Kidney tubule cell (primary cell): ENCODE data around the gene DCC.

ENCODE experiments used
- DNase-seq: peaks from one replicate; pipeline ENCODE4 v3.0.0-alpha.2; 2018; ENCODE audit warnings: low spot score

Gene DCC

DNA sequence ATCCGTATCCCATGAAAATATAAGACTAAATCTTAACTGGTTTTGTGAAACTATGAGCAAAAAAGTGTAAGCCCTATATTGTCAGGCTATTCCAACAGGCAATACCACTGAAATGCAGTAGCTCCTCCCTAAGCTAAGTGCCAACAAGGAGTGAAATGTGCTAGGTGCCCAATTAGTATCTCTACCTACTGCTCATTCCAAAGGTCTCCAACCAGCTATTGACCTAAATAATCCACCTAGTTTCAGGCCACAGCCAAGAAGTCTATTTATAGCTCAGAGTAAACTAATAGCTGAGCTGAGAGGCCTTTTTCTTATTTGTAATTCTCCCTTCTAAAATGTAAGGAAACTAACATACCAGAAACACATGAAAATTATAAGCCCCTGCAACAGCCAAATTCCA, 482.2 kb downstream of the DCC start:
- DNase-seq: no peak

DNA sequence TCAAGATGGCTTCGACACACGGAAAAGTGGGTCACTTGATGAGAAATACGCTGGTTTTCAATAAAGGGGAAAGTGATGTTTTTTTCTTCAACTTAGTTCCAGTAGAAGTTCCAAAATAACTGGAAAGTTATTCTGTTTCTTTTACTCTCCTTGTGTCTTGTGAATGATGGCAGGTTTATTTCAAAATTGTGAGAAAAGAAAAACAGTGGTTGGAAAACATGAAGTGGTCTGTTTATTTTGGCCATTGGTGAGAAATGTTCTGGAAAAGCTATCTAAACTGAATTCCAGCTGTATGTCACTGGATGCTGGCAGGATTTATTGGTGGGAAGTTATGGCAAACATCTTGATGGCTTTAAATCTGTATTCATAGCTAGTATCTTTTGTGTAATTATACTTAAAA, 484.1 kb downstream of the DCC start:
- no peak for DNase-seq

DNA sequence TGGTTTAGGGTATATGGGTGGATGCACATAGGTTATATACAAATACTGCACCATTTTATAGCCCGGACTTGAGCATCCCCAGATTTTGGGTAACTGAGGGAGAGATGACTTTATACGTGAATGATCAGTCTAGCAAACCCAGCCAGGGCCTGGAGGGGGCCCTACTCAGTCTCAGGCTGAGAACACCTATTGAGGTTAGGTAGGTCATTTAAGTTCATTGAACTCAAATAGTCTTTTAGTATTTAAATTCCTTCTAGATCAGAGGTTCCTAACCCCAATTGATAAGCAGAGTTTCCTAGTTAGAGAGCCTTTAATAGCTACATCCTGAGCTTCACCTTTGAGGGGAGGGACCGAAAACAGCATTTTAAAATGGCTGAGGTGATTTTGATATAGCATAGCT, 487.0 kb downstream of the DCC start:
- no peak for DNase-seq

- DNase-seq: no peak
These were observed 489.3 kb downstream of the DCC start for GRCh38 chr18:52829320-52829719.

GRCh38 chr18:52829876-52830405, 489.9 kb downstream of the DCC start:
- no peak for DNase-seq

GRCh38 chr18:52844323-52844722, 504.3 kb downstream of the DCC start:
- DNase-seq: no peak

DNA sequence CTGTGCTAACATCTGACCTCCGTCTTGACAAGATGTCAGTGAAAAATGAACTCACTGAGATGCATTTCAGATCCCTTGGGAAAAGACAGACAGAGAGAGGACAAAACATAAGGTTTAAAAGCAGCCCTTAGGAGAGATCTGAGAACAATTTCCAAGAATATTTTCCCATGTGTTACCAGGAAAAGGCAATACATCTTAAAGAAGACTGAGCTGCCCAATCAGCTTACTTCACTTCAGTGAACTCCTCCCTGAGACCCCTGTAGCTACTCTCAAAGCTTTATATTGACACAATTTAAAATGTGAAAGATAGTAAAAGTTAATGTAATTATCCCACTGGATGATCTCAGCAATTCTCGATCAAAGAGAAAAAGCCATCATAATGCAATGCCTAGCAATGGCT, 505.0 kb downstream of the DCC start:
- DNase-seq: no peak

- DNase-seq: no peak
These were observed 510.1 kb downstream of the DCC start for GRCh38 chr18:52850031-52850560.

DNA sequence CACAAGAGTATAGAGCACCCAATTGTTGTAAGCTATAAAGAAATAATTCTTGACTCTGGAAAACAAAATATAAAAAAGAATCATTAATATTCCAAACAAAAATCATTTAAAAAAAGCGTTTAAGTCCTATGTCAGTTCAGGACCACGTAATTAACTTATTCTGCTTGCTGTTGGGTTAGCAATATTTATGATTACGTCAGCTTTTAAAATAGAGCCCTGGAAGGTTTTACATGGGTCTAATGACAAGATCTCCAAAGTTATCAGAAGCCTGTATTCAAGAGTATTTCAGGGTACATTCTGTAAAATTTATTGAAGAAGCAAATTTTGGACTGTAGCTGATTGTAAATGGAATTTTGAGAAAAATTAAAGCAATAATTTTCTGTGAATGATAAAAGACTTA, 521.6 kb downstream of the DCC start:
- DNase-seq: no peak

DNA sequence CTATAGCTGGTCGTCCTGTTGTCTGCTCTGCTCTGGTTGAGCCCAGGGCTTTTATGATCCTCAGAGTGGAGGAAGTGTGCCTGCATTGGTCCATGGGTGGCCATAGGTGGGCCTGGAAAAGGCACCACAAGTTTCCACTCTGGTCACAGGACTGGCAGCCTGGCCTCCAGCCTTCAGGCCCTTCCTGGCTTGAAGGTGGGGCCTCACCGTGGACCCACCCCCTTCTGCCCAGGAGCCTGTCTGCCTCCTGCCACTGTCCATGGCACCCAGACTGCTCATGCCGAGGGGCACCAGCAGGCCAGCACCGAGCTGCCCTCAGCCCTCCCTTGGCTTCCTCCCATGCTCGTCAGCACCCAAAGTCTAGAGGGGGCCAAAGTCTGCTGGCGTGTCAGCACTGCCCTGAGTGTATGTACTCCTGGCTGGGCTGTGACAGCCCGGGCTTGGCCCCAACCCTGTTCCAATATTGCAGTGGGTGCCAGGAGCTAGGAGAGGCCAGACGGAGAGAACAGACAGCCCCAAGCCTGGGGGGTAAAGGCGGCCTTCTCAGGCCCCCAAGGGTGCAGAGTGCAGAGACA, 529.4 kb downstream of the DCC start:
- no peak for DNase-seq

DNA sequence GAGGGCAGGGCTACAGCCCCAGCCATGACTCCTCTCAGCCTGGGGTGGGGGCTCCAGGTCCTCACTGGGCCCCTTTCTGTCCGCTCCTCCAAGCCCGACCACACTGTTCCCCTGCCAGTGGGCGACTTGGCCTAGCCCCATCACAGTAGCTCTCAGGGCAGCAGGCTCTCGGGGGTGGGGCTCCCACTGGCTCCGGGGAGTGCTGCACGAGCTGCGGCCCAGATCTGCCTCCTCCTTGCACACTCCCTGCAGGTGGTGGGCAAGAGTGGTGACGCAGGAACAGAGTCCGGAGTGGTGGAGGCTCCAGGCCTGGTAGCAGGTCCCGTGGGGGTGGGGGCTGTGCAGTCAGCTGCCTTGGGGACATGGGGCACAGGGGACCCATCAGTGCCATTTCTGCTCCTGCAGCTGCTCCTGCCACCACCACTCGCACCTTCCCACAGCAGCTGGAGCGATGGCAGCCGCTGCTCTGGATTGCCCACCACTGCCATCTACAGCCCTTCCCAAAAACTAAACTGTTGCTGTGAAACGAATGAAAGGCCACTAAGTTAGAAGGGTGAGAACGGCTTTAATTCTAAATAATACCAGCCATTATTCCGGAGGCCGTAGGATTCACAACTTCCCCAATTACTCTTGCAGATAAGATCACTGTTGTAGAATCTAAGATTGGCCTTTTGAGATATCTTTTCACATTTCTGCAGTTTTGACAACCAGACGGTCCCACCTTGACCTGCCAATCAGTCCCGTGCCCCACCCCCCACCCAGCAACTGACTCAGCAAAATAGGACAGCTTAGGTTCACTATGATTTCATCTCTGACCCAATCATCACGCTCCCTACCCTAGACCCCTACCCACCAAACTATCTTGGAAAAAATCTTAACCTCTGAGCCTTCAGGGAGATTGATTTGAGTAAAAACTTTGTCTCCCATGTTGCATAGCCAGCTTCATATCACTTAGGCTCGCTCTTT, 530.2 kb downstream of the DCC start:
- no peak for DNase-seq

GRCh38 chr18:52874774-52875173, 534.8 kb downstream of the DCC start:
- DNase-seq: no peak

GRCh38 chr18:52875725-52876124, 535.7 kb downstream of the DCC start:
- DNase-seq: no peak

GRCh38 chr18:52888014-52888413, 548.0 kb downstream of the DCC start:
- no peak for DNase-seq

GRCh38 chr18:52894801-52895200, 554.8 kb downstream of the DCC start:
- no peak for DNase-seq

- DNase-seq: no peak
These were observed 557.9 kb downstream of the DCC start for GRCh38 chr18:52897611-52898484.

- no peak for DNase-seq
These were observed 558.6 kb downstream of the DCC start for GRCh38 chr18:52898485-52899058.

- no peak for DNase-seq
These were observed 562.2 kb downstream of the DCC start for GRCh38 chr18:52902188-52902587.

DNA sequence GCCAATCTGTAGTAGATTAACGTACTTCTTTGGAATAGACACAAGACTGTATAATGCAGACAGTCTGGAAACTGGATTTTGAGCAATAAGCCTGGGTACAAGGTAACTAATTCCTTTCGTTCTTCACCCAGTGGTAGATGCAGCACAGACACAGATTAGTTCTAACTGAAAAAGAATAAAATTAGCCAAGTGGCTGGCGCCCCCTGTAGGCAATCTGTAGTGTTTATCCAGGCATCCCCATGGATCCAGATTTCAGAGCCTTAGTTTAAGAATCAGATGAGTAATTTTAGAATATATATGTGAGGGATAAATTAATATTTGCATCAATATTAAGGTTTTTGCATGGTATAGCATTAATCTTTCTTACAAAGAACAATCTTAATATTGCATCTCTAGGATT, 563.9 kb downstream of the DCC start:
- DNase-seq: peak; percentile 50

DNA sequence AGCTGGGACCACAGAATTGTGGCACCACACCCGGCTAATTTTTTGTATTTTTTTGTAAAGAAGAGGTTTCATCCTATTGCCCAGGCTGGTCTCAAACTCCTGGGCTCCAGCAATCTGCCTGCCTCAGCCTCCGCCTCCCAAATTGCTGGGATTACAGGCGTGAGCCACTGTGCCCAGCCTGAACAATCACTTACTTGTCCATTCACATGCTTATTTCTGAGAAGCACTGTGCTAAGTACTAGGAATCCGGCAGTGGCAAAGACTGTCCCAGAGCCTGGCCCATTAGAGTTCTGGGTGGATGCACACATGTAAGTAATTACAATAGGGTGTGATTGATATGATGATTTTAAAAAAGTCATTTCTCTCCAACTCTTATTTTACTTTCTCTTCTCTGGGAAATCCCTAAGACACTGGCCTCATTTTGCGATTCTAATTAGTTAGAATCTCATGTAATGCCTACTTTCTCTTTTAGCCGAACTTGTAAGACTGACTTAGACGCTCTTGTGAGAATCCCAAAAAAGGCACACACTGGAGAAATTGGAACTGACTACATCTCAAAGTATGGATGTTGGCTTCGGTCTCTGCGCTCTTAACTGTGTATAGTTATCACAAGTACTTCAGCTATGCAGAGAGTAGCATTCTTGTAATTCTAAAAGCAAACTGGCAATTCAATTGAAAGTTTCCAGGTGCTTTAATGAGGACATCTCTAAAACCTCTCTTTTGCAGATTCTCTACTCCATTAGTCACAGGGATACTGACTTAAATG, 567.7 kb downstream of the DCC start:
- no peak for DNase-seq

- no peak for DNase-seq
These were observed 574.2 kb downstream of the DCC start for GRCh38 chr18:52914148-52914547.
